Iris pigment epithelial cell (primary cell): ENCODE data around the gene SLC10A3.

Experiments used
- DNase-seq: peaks from one replicate; pipeline ENCODE4 v3.0.0-alpha.2; 2011; ENCODE audit warnings: low read depth

Gene SLC10A3

DNA sequence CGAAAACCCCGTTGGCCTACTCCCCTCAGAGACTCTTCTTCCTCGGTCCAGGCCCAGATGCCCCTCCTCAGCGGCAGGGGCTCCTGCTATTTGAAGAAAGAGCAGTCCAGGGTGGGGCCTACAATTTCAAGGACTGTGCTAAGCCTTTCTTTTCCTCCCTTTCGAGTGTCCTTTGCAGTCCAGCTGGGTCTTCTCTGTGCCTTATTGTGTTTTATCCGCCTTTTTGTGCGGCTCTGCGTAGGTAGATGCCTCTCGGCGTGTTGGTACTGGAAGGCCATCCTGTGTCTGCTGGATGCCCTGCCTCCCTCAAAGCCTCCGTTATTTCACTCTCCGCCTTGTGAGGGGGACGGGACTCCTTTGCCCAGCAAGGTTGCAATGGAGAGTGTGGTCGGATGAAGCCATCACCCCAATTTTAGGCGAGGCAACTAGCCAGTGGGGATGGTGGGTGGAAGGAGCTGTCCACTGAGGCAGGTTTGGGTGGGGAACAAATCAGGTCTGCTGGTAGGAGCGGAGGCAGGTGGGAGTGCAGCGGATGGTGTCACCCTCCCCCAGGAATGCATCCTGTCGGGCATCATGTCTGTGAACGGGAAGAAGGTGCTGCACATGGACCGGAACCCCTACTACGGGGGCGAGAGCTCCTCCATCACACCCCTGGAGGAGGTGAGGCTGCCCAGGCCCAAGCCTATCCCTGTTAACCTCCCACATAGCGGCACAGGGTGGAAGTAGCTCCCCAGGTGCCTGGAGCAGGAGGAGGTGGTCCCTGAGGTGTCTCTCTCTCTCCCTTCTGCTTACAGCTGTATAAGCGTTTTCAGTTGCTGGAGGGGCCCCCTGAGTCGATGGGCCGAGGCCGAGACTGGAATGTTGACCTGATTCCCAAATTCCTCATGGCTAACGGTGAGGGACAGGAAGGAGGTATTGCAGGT lies 52.2 kb downstream of the SLC10A3 start:
- no peak for DNase-seq
